Superior temporal gyrus (tissue), 1 donor: ENCODE measurements around the gene PIH1D1.

Experiments
- DNase-seq: peaks from one replicate; pipeline ENCODE4 v3.0.0-alpha.2; 2016; ENCODE audit errors: extremely low spot score

PIH1D1 gene

DNA sequence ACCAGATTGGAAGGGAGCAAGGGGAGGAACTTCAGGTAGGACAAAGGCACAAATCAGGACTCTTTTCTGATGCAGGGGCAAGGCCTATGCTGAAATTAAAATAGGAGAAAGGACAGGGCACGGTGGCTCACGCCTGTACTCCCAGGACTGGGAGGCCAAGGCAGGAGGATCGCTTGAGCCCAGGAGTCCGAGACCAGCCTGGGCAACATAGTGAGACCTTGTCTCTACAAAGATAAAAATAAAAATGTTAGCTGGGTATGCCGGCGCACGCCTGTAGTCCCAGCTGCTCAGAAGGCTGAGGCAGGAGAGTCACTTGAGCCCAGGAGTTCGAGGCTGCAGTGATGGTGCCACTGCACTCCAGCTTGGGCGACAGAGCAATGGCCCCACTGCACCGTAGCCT, 15.9 kb downstream of the PIH1D1 start:
- no peak for DNase-seq

DNA sequence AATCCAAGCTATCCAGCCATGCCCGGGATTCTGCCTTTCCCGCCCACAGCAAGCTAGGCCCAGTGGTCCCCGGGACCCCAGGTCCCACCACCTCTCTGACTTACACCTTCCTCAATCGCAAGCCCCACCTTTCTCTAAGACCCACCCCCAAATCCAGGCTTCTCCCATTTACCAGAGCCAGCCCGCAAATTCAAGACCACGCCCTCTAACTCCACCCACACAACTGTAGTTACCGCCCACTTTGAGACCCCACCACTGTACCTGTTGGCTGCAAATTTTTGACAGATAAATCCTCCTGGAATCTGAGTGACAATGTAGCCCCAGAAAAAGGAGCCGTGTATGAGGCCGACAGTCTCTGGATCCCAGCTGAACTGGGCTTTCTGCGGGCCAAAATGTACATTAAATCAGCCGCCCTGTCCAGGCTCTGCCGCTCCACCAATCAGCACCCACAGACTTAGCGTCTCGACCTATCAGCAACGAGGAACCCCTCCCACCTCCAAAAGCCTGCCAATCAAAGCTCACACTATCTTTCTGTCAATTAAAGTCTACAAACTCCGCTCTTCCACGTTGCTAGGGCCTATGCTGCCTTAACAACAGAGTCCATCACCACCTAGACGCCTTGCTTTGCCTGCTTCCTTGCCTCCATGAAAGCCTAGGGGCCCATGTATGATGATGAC, 16.6 kb downstream of the PIH1D1 start:
- no peak for DNase-seq

DNA sequence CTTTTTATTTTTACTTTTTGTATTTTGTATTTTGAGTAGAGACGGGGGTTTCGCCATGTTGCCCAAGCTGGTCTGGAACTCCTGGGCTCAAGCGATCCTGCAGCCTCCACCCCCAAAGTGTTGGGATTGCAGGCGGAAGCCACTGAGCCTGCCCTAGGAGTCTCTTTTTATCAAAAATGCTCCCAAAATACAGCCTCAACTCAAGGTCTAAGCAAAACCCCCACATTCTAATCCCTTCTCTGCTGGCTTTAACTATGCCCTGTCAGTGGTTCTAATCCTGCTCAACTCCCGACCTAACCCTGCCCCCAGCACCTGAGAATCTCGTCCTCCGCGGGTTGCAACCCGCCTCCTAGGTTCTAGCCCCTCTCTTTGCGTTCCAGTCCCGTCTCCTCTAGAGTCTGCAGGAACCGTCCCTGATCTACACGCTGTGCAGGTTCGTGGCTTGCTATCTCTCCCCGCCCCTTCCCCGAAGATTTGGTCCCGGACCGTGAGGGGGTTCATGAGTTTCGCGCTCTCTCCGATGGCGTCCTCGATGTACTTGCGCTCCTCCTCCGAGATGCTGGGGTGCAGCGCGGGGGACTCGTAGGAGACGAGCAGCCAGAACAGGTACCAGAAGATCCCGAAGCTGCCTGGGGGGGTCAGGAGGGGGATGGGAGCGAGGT, 18.2 kb downstream of the PIH1D1 start:
- DNase-seq = no peak

DNA sequence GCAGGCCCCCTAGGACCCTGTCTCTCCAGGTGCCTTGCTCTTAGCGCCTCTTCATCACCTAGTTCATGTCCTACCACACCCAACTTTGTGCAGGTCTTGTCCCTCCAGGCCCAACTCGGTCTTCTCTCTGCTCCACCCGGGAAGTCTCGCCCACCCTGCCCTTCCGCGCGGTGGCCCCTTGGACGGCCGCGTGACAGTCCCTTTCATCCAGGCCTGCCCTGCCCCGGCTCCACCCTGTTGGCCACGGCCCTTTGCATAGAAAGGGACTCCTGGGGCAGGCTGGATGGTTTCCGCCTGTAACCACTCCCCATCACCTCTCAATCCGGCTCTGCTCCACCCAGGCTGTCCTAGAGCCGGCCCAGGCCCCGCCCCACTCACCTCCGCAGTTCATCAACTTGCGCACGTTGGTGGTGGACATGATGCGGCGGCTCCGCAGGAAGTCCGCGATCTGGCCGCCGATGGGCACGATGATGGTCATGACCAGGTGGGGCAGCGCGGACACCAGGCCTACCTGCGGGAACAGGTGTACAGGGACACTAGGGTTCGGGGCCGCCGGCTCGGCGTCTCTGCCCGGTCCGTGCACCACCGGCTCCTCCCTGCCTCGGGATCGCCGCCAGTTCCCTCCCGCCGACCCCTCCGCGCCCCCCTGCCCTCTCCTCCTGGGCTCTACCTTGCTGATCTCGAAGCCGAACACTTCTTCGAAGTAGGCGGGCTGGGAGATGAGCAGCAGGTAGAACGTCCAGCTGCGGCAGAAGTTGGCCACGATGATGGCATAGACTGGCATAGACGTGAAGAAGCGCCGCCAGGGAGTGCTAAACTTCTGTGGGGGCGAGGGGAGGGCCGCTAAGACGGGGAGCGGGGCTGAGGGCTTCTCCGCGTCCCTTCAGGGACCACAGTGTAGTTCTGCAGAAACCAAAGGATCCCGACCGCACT, 19.2 kb downstream of the PIH1D1 start:
- no peak for DNase-seq

DNA sequence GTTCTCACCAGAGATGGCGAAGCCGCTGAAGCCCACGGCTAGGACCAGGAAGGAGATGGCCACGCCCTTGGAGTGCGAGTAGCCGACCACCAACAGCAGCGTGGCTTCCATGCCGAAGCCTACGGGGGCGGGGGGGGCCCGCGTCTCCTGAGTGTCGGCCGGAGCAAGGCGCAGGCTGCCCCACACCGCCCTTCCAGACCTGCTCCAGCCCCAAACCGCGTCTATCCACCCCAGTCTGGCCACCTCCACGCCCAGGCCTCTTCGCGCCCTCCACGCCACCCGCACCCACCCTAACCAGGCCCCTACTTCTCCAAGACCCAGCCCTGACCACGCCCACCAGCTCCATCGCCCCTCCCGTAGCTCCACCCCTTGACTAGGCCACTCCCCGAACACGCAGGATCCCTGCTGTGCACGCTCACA, 20.3 kb downstream of the PIH1D1 start:
- DNase-seq = no peak

DNA sequence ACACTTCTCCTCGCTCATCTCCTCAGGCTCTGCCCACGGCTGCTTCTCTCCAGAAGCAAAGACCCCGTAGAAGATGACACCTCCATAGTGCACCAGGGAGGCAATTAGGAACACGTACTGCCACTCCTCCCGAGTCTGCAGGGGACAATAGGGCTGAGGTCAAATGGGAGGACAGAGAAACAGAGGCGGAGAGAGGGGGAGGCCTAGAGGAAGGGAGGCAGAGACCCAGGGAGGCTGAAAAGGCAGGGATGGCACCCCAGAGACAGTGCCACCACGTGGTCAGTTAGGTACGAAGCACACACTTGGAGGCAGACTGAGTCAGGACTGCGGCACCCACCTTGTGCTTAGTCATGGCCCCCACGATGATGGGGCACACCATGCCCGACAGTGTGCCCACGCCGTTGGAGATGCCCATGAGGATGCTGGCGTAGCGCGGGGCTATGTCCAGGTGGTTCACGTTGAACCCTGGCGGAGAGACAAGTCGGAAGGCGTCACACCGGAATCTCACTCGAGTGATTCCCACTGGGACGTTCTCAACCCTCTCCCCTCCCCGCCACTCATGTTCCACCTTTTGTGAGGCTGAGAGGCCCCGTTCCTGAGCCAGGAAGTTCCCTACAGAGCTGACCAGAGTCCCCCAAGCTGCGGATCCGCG, 20.8 kb downstream of the PIH1D1 start:
- no peak for DNase-seq

DNA sequence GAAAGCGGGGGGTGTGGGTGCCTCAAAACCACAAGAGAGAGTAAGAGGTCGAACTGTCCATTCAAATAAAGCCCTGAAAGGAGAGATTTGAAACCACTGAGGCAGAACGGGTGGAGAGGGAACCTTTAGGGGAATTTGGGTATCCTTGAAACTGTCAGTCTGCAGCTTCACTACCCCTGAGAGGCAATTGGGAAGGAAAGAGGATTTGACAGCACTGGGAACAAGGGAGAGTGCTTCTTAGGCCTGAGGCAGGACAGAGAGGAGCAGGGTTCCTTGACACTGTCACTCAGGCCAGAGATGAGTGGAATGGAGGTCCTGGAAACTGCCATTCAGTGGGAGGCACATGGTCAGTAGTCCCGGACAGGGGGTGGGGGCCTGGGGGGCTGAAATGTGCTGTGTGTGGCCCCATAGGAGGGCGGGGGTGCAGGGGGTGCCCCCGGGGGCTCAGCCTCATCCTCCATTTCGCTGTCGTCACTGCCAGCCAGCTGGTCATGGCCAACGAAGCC, 21.4 kb downstream of the PIH1D1 start:
- DNase-seq = no peak

DNA sequence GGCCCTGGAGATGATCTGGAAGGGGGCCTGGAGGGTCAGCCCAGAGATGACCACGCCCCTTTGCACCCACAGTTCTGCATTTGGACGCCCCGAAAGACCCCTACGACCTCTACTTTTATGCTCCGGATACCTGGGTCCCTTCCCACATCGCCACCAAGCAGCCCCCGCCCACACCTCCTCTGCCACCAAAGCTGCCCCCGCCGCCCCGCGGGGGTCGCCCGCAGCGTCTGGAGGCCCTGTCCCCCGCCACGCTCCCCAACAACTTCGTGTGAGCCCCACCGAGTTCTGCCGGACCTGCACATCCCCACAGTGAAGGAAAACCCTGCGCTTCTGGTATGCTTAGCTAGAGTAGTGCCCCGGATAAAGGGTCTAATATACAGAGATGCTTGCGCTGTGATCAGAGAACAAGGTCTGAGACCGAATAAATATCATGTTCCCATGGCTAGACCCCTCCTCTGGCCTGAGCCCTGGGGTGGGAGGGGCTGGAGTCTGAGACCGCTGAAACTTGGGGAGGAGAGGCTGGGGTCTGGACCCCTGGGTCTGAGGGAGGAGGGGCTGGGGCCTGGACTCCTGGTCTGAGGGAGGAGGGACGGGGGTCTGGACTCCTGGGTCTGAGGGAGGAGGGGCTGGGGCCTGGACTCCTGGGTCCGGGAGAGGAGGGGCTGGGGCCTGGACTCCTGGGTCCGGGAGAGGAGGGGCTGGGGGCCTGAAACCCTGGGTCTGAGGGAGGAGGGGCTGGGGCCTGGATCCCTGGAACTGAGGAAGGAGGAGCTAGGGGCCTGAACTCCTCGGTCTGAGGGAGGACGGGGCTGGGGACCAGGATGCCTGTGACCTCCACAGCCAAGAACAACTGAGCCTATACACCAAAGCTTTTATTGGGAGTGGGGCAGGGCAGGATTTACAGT, 22.8 kb downstream of the PIH1D1 start:
- DNase-seq = no peak

DNA sequence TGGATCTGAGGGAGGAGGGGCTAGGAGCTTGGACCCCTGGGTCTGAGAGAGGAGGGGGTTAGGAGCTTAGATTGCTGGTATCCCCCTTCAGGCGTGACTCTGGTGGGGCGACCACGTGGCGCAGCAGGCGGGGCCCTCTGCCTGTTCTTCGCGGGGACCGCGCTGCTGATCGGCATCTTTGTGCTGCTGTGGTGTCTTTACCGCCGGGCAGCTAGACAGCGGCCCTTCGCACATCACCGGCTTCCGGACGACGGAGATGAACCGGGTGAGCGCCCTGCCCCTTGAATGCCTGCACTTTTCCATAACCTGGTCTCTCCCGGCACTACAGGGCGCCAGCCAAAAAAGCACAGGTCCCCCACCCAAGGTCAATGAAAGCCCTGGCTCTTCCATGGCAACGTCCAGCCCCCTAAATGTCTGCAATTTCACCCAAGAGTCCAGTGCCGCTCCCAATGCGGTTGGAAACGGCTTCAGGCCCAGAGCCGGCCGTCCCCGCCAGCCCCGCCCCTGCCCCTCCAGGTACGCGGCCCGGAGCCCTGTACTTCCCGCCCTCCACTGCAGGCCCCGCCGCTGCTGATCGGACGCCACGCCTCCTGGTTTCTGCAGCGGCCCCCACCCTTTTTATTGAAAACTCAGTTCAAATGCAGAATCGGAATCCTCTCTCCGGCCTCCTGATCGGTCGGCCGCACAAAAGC, 23.6 kb downstream of the PIH1D1 start:
- no peak for DNase-seq

DNA sequence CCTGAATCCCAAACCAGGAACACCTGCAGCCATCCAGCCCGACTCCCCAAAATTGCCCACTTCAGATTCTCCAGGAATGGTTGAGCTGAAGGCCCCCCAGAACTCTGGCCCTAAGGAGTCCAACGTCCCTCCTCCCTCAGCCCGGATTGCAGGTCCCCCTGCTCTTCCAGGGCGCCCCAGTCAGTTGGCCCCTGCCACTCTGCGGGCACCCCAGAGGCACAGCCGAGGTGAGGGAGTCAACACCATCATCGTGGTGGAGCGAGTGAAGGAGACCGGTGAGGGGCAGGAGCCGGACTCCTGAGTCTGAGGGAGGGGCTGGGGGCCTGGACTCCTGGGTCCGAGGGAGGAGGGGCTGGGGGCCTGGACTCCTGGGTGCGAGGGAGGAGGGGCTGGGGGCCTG, 24.3 kb downstream of the PIH1D1 start:
- DNase-seq = no peak

DNA sequence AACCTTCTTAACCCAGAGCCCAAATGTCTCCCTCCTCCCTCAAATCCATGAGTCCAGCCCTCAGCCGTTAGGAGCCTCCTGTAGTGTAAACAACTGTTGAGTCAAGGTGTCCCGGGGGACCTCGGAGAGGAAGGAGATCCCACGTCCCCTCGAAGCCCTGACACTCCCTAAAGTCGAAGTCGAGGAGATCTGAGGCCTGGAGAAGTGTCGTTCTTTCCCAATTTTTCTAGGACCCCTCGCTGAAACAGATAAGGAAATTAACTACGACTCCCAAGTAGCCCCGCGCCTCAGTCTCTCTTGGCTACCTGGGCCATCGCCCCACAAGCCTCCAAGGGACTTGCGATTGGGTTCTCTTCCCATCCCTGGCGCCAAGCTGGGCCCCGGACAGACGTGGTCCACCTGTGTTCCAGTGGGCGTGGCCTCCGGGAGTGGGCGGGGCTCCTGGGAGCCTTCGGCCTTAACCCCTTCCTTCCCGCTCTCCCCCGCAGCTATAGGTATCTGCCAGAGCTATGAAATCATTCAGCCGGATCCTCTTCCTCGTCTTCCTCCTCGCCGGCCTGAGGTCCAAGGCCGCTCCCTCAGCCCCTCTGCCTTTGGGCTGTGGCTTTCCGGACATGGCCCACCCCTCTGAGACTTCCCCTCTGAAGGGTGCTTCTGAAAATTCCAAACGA, 25.6 kb downstream of the PIH1D1 start:
- no peak for DNase-seq

DNA sequence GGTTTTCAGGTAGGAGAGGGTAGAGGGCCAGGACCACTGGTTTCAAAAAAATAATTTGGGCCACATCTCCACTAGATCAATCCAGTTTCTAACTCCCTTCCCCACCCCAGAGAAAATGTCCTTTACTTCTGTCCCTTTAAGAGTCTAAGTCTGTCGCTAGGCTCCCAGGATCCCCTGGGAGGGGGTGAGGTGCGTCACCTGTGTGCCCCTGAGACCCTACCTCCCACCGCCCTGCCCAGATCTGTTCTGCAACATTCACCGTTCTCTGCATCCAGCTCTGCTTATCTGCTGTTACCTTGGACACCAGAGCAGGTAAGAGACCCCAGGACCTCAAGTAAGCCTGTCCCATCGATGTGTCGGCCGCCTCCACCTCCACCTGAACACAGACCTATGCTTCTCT, 26.4 kb downstream of the PIH1D1 start, which contains the start of gene GFY:
Gene GFY, plus strand, starts transcription at position 211 of the 400 bp plus-strand sequence. CDS start 1,043 bp downstream, outside the sequence.
- DNase-seq = no peak

DNA sequence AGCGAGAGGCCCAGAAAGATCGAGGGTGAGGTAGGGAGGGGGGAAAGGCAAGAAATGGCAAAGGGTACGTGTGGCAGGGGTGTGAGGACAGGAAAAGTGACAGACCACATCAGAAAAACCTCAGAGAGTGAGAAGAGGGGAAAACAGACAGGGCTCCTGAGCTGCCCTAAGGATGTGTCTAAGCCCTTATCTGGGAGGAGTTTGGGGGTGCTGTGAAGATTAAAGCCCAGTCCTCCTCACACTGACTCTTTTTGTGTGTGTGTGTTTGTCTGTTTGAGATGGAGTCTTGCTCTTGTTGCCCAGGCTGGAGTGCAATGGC, 27.7 kb downstream of the PIH1D1 start:
- DNase-seq = no peak

DNA sequence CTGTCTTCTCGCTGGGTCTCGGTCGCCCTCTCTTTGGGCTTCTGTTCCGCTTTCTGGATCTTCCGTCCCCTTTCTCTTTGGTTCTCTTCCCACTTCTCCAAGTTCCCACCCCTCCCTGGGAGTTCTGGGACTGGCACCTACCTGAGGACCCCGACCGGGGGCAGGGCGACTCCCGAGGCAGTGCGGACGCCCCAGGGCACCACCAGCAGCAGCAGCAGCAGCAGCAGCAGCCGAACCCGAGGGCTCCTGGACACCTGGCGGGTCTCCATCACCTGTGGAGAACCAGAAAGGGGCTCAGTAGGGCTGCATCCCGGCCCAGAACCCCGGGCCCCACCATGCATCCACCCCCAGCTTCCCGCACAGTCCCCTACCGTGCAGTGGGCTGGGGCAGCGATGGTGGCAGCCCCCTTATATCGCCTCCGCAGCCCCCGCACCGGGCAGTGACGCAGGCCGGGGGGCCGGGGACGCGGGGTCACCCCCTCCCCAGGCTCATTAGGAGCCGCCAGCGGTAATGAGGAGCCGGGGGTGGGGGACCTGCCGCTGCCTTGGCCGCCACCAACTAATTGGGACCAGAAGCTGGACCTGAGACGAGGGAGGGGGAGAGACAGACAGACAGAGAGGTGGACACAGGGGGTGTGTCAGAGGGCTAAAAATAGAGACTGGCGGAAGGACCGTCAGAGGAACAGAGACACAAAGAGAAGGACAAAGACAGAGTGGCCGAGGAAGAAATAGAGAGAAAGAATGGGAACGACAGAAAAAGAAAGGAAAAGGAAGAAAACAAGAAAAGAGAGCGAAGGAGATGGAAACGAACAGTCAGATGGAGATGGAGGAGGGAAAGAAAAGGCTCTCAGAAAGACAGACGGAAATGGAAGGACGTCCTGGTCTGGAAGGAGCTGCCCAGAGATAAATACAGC, 28.3 kb downstream of the PIH1D1 start, which contains the start of gene PTH2:
Gene PTH2, minus strand, starts transcription at position 371 of the 914 bp plus-strand sequence. Its CDS starts 102 bp downstream, at position 269.
- no peak for DNase-seq

DNA sequence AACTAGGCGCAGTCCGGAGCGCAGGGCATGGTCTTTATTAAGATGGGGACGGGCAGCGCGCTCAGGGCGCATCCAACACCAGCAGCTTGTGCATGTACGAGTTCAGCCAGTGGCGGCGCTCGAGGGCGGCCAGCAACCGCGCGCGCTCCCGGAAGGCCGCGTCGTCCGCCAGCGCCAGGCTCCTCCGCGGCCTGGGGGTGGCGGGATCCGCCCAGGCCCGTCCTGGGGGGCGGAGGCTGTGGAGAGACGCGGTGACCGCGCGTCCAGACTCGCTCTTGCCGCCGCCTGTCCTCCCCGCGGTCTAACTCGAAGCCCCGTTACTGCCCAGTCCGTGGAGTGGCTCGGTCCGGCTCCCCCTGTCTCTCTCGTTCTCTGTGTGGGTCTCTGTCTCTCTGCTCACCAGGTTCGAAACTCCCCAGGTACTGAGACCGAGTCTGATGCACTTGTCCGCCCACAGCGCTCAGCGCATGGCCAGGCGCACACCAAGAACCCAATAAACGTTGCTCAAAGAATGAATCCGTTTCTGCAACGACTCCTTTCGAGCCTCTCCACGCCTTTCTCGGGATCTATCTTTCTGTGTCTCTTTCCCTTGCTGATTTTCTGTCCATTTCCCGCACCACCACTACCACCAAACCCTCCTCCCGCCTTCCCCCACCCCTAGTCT, 29.1 kb downstream of the PIH1D1 start:
- DNase-seq = no peak

DNA sequence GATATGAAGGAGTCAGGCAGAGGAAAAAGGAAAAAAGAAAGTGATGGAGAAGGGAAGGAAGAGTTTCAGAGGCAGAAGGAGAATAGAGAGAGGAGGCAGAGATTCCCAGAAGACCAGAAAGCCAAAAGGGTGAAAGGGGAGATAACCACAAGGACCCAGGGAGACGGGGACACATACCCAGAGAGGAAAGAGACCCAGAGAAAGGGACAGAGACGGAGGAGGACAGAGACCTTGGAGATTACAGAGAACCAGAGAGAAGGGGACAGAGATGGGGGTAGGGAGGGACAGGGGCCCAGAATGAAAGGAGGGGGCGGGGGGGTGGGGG, 29.8 kb downstream of the PIH1D1 start:
- no peak for DNase-seq

DNA sequence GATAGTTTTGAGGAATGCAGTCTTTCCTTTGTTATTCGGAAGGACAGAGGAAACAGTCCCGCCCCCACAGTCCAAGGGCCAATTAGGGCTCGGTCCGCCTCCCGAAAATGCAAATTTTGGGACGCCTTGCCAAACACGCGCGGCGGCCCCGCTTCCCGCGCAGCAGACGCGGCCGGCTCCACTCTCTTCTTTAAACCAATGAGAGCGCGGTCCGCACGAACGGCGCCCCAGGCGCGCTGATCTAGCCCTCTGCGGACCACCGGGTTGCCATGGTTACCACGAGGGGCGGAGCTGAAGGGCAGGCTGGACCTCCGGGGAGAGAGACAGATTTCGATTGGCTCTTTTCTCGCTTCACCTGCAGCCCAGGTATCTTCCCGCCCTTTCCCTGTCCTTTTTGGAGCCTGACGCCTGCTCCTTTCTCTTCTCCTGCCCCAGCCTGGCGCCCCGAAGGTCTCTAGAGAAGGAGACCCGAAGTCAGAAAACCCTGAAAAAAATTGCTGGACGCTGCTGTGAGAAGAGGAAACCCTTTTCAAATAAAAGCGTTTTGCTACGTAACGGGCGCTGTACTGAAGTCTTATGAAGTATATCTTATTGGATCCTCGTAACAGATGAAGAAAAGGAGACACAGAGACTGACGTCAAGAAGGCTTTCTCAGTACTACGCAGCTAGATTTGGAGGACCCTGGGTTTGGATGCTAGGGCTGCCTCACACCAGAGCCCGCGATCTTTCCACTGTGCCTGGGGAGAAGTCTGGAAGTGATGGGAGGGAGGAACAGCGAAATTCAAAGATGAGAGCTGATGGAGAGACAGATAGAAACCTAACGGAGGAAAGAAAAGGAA, 30.4 kb downstream of the PIH1D1 start:
- DNase-seq = no peak
